DOHH2 (cell line): Measurements from ENCODE around the gene KRTDAP.
"Not testable (repeated sequence)": the region's sequence is repeated elsewhere in the genome, so short reads cannot be mapped to it uniquely, and the experiment has no call there.

Experiments used
- EZH2phosphoT487 ChIP-seq: fragments of 200-600 bp; sonication (generic); IDR thresholded peaks from 2 replicates; pipeline ENCODE4 v1.6.1; 2017; ENCODE audit warnings: borderline replicate concordance, mild to moderate bottlenecking, antibody characterized with exemption, low read length, moderate library complexity, mixed read lengths
- TF ChIP-seq, protein P1 (sequence below): fragments of 200-600 bp; sonication (generic); IDR thresholded peaks from one replicate; pipeline ENCODE4 v1.5.1; 2014; ENCODE audit warnings: antibody characterized with exemption, mild to moderate bottlenecking, low read depth, low read length; ENCODE audit not compliant: poor library complexity, severe bottlenecking

DNA sequence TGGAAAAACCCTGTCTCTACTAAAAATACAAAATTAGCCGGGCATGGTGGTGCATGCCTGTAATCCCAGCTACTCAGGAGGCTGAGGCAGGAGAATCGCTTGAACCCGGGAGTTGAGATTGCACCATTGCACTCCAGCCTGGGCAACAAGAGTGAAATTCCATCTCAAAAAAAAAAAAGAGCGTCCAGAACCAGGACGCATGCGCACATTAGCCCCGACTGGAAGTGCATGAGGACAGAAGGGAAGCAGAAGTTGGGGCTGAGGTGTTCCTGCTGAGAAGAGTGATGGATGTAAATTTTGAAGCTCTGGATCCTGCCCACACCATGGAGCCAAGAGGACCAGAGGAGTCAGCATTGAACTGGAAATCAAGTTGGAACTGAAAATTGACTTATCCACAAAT, 15.7 kb downstream of the KRTDAP start:
- TF ChIP-seq, protein P1, sequence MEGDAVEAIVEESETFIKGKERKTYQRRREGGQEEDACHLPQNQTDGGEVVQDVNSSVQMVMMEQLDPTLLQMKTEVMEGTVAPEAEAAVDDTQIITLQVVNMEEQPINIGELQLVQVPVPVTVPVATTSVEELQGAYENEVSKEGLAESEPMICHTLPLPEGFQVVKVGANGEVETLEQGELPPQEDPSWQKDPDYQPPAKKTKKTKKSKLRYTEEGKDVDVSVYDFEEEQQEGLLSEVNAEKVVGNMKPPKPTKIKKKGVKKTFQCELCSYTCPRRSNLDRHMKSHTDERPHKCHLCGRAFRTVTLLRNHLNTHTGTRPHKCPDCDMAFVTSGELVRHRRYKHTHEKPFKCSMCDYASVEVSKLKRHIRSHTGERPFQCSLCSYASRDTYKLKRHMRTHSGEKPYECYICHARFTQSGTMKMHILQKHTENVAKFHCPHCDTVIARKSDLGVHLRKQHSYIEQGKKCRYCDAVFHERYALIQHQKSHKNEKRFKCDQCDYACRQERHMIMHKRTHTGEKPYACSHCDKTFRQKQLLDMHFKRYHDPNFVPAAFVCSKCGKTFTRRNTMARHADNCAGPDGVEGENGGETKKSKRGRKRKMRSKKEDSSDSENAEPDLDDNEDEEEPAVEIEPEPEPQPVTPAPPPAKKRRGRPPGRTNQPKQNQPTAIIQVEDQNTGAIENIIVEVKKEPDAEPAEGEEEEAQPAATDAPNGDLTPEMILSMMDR: not testable (repeated sequence)
- TF ChIP-seq EZH2phosphoT487: not testable (repeated sequence)
